Body of pancreas (tissue), 4 donors: ENCODE measurements around the gene PRKAB1. TPM values are rescaled to one million over a fixed set of nuclear protein-coding genes. Genes with fewer than 3 reads are reported as not detected.

Experiments used
- ATAC-seq: fragments of 150-250 bp; one replicate; pipeline ENCODE4 v1.9.1; 2016
- DNase-seq, 4 donors: peaks; one replicate each; pipeline ENCODE4 v3.0.0-alpha.2; 2019
- H3K27ac ChIP-seq, 4 donors: fragments of 200-600 bp; sonication (generic); 1 replicate in 3 of 4; 2 replicates in 1 of 4; pipeline versions ENCODE4 v1.5.1 to v1.6.1; 2016 to 2019; ENCODE audit warnings: mild to moderate bottlenecking in 1 of 4, mixed read lengths in 1 of 4, moderate library complexity in 1 of 4
- H3K27me3 ChIP-seq, 2 donors: fragments of 200-600 bp; sonication (generic); one replicate each; pipeline ENCODE4 v1.6.0; 2016; ENCODE audit warnings: mild to moderate bottlenecking in 1 of 2
- H3K36me3 ChIP-seq, 2 donors: fragments of 200-600 bp; sonication (generic); replicated peaks in 1 of 2; 2 replicates each; pipeline ENCODE4 v1.5.1; 2016; ENCODE audit warnings: low read depth in 2 of 2; ENCODE audit not compliant: insufficient read depth in 1 of 2
- H3K4me1 ChIP-seq: fragments of 200-600 bp; sonication (generic); one replicate; pipeline ENCODE4 v1.6.0; 2016
- H3K4me3 ChIP-seq, 2 donors: fragments of 200-600 bp; sonication (generic); 1 replicate in 1 of 2; 2 replicates in 1 of 2; pipeline ENCODE4 v1.5.1; 2016 to 2019
- H3K9me3 ChIP-seq, 3 donors: fragments of 200-600 bp; sonication (generic); 1 replicate in 2 of 3; 2 replicates in 1 of 3; pipeline ENCODE4 v1.5.1; 2016
- CTCF ChIP-seq, 7 experiments: fragments of 450-650 bp in 4 of 7; fragments of 200-600 bp in 3 of 7; sonication (generic) in 3 of 7; IDR thresholded peaks; one replicate each; pipeline ENCODE4 v1.5.1; 2016 to 2019; ENCODE audit warnings: antibody characterized with exemption in 7 of 7
- POLR2A ChIP-seq, 3 donors: fragments of 450-650 bp; IDR thresholded peaks; one replicate each; pipeline ENCODE4 v1.6.1; 2016; ENCODE audit warnings: antibody characterized with exemption in 3 of 3, mild to moderate bottlenecking in 2 of 3
- WGBS, 2 donors: methylation state at CpG; one replicate each; pipeline ENCODE4 v1.1.5; 2017; 5-methylcytosine and 5-hydroxymethylcytosine counted together
- intact Hi-C: fragments of 100-400 bp; cut with DNase I; formaldehyde crosslinking; loops from one replicate; pipeline ENCODE4 v1.15.1; 2023
- total RNA-seq, 2 donors: library from RNA; depleted of rRNA; stranded (reverse); fragments of >200 nt; gene quantifications; one replicate each; pipeline ENCODE4 v1.1.0, GENCODE V29; 2016

The PRKAB1 gene
- total RNA-seq, 2 donors from 2014 or later = 13.5 to 20.5 TPM

- WGBS, 2 donors = 54 to 59% methylated on average over 6 of the region's 6 CpGs
- no peak for ATAC-seq
- DNase-seq = no peak
- H3K4me3 ChIP-seq = no peak overlapping the region
- intact Hi-C loops = no loop called here
- H3K9me3 ChIP-seq = no peaks in the 10 kb centered on the region
- no peaks in the 10 kb centered on the region for H3K4me1 ChIP-seq
- TF ChIP-seq CTCF (IDR thresholded peaks at IDR 0.05) (no peak), POLR2A (IDR thresholded peaks at IDR 0.05) (no peak)
- H3K27me3 ChIP-seq = no peaks in the 10 kb centered on the region
- H3K36me3 ChIP-seq = no peaks in the 10 kb centered on the region
- no peak overlapping the region for H3K27ac ChIP-seq
These were observed 40.8 kb upstream of the PRKAB1 start for GRCh38 chr12:119627019-119627643.

- intact Hi-C loops = no loop called here
- Histone ChIP-seq H3K9me3 (no peaks in the 10 kb centered on the region), H3K4me1 (no peaks in the 10 kb centered on the region), H3K4me3 (no peak overlapping the region), H3K27ac (no peak overlapping the region), H3K36me3 (no peaks in the 10 kb centered on the region), H3K27me3 (no peaks in the 10 kb centered on the region)
- ATAC-seq = no peak
- DNase-seq = no peak
- WGBS, 2 donors = 80 to 84% methylated on average over 6 of the region's 6 CpGs
- TF ChIP-seq POLR2A (IDR thresholded peaks at IDR 0.05) (no peak), CTCF (IDR thresholded peaks at IDR 0.05) (no peak)
These were observed 40.2 kb upstream of the PRKAB1 start for GRCh38 chr12:119627686-119628085.

- H3K27ac ChIP-seq = no peak overlapping the region
- no peaks in the 10 kb centered on the region for H3K4me1 ChIP-seq
- no peak for ATAC-seq
- H3K9me3 ChIP-seq = no peaks in the 10 kb centered on the region
- DNase-seq = no peak
- H3K36me3 ChIP-seq = no peaks in the 10 kb centered on the region
- WGBS, 2 donors = 85 to 88% methylated on average over 7 of the region's 7 CpGs
- no peak for TF ChIP-seq CTCF (IDR thresholded peaks at IDR 0.05)
- no peak for TF ChIP-seq POLR2A (IDR thresholded peaks at IDR 0.05)
- H3K27me3 ChIP-seq = no peaks in the 10 kb centered on the region
- no peak overlapping the region for H3K4me3 ChIP-seq
- intact Hi-C loops = no loop called here
These were observed 37.6 kb upstream of the PRKAB1 start for GRCh38 chr12:119630223-119630780.

- 38 to 100% methylated on average over 1 of the region's 1 CpG for WGBS, 2 donors
- DNase-seq = no peak
- Histone ChIP-seq H3K36me3 (no peaks in the 10 kb centered on the region), H3K27me3 (no peaks in the 10 kb centered on the region), H3K27ac (no peak overlapping the region), H3K9me3 (no peaks in the 10 kb centered on the region), H3K4me1 (no peaks in the 10 kb centered on the region), H3K4me3 (no peak overlapping the region)
- intact Hi-C loops = no loop called here
- no peak for ATAC-seq
- TF ChIP-seq POLR2A (IDR thresholded peaks at IDR 0.05) (no peak), CTCF (IDR thresholded peaks at IDR 0.05) (no peak)
These were observed 36.9 kb upstream of the PRKAB1 start for GRCh38 chr12:119630962-119631550.
